Sigmoid colon (tissue), 7 donors: ENCODE results near the gene LAIR2. TPM values are rescaled to one million over a fixed set of nuclear protein-coding genes. Genes with fewer than 3 reads are reported as not detected.

Source experiments
- DNase-seq: peaks from one replicate; pipeline ENCODE4 v3.0.0-alpha.2; 2019
- H3K27ac ChIP-seq, 4 donors: fragments of 200-600 bp; sonication (generic); one replicate each; pipeline ENCODE4 v1.5.1; 2016 to 2019; ENCODE audit warnings: mild to moderate bottlenecking in 1 of 4
- H3K27me3 ChIP-seq, 3 donors: fragments of 200-600 bp; sonication (generic); one replicate each; pipeline ENCODE4 v1.5.1; 2019; ENCODE audit warnings: mild to moderate bottlenecking in 1 of 3
- H3K36me3 ChIP-seq, 4 donors: fragments of 200-600 bp; sonication (generic); one replicate each; pipeline ENCODE4 v1.5.1; 2016 to 2019
- H3K4me1 ChIP-seq, 4 donors: fragments of 200-600 bp; sonication (generic); one replicate each; pipeline ENCODE4 v1.5.1; 2017 to 2019
- H3K4me3 ChIP-seq, 4 donors: fragments of 200-600 bp; sonication (generic); one replicate each; pipeline ENCODE4 v1.5.1; 2017 to 2019; ENCODE audit warnings: mild to moderate bottlenecking in 2 of 4, moderate library complexity in 1 of 4
- H3K9me3 ChIP-seq, 4 donors: fragments of 200-600 bp in 3 of 4; sonication (generic) in 3 of 4; one replicate each; pipeline versions ENCODE4 v1.5.1 to v1.6.1; 2013 to 2019
- EP300 ChIP-seq, 4 donors: sonication (generic); formaldehyde crosslinking; IDR thresholded peaks; one replicate each; pipeline ENCODE4 v1.6.1; 2017; ENCODE audit warnings: antibody characterized with exemption in 4 of 4
- POLR2A ChIP-seq, 2 donors: fragments of 450-650 bp; IDR thresholded peaks; one replicate each; pipeline ENCODE4 v1.6.1; 2016; ENCODE audit warnings: antibody characterized with exemption in 2 of 2, mild to moderate bottlenecking in 2 of 2, moderate library complexity in 2 of 2
- POLR2AphosphoS5 ChIP-seq, 4 donors: sonication (generic); formaldehyde crosslinking; IDR thresholded peaks; one replicate each; pipeline ENCODE4 v1.6.1; 2017; ENCODE audit warnings: antibody characterized with exemption in 4 of 4
- WGBS, 2 donors: extraction: QIAGEN DNeasy Blood & Tissue Kit; methylation state at CpG; one replicate each; pipeline ENCODE4 v1.1.7; 2013; 5-methylcytosine and 5-hydroxymethylcytosine counted together
- intact Hi-C: fragments of 100-400 bp; cut with DNase I; formaldehyde crosslinking; loops from one replicate; pipeline ENCODE4 v1.15.1; 2023
- polyA plus RNA-seq, 3 donors: library from polyadenylated mRNA; stranded (reverse); fragments of 200-250 nt; gene quantifications; one replicate each; pipeline ENCODE4 v1.2.3, GENCODE V29; 2013
- total RNA-seq, 4 donors: library from RNA; depleted of rRNA; stranded (reverse); fragments of >200 nt; gene quantifications; one replicate each; pipeline ENCODE4 v1.1.0, GENCODE V29; 2016
- TF ChIP-seq, protein P1 (sequence below), 4 experiments: fragments of 450-650 bp in 3 of 4; fragments of 200-600 bp in 1 of 4; IDR thresholded peaks; one replicate each; pipeline ENCODE4 v1.5.1; 2016 to 2019; ENCODE audit warnings: antibody characterized with exemption in 4 of 4, mild to moderate bottlenecking in 3 of 4, moderate library complexity in 2 of 4
- donor health status: healthy with polysubstance abuse.
- donor health status: Bipolar disorder and iron deficiency.
- donor health status: healthy.

The LAIR2 gene
- total and polyA plus RNA-seq, 7 donors: 1.9 TPM; not detected in 6

DNA sequence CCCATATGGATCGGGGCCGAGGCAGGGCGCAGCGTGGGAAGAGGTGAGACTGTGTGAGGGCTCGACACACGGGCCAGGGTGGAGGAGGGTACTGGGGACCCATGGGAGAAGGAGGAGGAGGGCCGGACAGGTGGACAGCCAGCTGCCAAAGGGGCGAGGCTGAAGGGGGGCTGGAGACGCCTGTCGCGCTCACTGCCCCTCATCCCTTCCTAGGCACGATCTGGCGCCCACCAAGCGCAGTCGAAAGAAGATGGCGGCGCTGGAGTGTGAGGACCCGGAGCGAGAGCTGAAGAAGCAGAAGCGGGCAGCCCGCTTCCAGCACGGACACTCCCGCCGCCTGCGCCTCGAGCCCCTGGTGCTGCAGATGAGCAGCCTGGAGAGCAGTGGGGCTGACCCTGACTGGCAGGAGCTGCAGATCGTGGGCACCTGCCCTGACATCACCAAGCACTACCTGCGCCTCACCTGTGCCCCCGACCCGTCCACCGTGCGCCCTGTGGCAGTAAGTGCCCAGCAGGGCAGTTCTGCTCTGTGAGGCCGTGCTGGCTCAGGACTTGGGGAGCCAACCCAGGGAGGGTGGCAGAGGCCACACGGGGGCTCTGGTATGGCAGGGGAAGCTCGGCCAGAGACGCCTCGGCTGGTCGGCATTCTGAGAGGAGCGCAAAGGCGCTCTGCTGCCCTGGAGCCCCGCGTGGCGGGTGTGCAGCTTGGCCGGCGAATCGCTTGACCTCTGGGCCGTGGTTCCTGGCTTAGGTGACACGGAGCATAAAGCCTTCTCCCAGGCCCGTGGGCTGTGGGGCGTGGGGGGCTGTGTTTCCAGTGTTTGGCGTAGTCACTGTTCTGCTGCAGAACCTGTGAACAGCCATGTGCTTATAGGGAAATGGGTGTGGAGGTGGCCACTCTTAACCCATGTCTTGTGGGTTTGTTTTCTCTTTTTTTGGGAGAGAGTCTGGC, 45.9 kb upstream of the LAIR2 start:
- no peak overlapping the region for H3K27ac ChIP-seq
- no peaks in the 10 kb centered on the region for H3K9me3 ChIP-seq
- peaks cover 81 to 100% (median 98%) of the 10 kb centered on the region in 4 donors for H3K36me3 ChIP-seq
- intact Hi-C loops: no loop called here
- H3K4me3 ChIP-seq: no peak overlapping the region
- TF ChIP-seq EP300 (IDR thresholded peaks at IDR 0.05) (no peak), POLR2A (IDR thresholded peaks at IDR 0.05) (no peak), POLR2AphosphoS5 (IDR thresholded peaks at IDR 0.05) (no peak)
- TF ChIP-seq, protein P1, sequence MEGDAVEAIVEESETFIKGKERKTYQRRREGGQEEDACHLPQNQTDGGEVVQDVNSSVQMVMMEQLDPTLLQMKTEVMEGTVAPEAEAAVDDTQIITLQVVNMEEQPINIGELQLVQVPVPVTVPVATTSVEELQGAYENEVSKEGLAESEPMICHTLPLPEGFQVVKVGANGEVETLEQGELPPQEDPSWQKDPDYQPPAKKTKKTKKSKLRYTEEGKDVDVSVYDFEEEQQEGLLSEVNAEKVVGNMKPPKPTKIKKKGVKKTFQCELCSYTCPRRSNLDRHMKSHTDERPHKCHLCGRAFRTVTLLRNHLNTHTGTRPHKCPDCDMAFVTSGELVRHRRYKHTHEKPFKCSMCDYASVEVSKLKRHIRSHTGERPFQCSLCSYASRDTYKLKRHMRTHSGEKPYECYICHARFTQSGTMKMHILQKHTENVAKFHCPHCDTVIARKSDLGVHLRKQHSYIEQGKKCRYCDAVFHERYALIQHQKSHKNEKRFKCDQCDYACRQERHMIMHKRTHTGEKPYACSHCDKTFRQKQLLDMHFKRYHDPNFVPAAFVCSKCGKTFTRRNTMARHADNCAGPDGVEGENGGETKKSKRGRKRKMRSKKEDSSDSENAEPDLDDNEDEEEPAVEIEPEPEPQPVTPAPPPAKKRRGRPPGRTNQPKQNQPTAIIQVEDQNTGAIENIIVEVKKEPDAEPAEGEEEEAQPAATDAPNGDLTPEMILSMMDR (IDR thresholded peaks at IDR 0.05): no peak
- H3K27me3 ChIP-seq: no peaks in the 10 kb centered on the region
- peaks cover 0 to 27% (median 17%) of the 10 kb centered on the region in 4 donors for H3K4me1 ChIP-seq
- WGBS, 2 donors: 93 to 94% methylated on average over 51 of the region's 51 CpGs
- DNase-seq: no peak

DNA sequence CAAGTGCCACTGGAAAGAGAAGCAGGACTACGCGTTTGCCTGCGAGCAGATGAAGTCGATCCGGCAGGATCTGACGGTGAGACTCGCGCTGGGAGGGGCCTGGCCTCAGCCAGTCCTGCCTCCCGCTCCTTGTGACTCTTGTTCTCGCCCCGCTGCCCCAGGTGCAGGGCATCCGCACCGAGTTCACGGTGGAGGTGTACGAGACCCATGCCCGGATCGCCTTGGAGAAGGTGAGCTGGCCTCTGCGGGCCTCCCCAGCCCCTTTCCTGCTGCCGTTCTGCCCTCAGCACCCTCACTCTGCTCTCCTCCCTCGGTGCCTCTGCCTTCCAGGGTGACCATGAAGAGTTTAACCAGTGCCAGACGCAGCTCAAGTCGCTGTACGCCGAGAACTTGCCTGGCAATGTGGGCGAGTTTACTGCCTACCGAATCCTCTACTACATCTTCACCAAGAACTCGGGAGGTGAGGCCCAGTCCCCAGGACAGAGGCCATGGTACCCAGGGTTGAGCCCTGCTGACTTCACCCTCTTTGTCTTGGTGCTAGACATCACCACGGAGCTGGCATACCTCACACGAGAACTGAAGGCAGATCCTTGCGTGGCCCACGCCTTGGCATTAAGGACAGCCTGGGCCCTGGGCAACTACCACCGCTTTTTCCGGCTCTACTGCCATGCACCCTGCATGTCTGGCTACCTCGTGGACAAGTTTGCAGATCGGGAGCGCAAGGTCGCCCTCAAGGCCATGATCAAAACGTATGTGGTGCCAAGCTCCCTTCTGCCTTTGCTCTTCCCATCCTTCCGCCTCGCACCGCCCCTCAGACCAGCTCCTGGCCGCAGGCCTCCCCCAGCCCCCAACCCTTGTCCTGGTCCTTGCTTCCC, 44.6 kb upstream of the LAIR2 start:
- Histone ChIP-seq H3K27ac (no peak overlapping the region), H3K27me3 (no peaks in the 10 kb centered on the region), H3K36me3 (peaks cover 70 to 94% (median 87%) of the 10 kb centered on the region in 4 donors), H3K9me3 (no peaks in the 10 kb centered on the region), H3K4me1 (peaks cover 0 to 31% (median 21%) of the 10 kb centered on the region in 4 donors), H3K4me3 (no peak overlapping the region)
- TF ChIP-seq POLR2A (IDR thresholded peaks at IDR 0.05) (no peak), POLR2AphosphoS5 (IDR thresholded peaks at IDR 0.05) (no peak), EP300 (IDR thresholded peaks at IDR 0.05) (no peak)
- TF ChIP-seq, protein P1 (IDR thresholded peaks at IDR 0.05): no peak
- intact Hi-C loops: no loop called here
- 93 to 95% methylated on average over 42 of the region's 42 CpGs for WGBS, 2 donors
- DNase-seq: peak; percentile 29

DNA sequence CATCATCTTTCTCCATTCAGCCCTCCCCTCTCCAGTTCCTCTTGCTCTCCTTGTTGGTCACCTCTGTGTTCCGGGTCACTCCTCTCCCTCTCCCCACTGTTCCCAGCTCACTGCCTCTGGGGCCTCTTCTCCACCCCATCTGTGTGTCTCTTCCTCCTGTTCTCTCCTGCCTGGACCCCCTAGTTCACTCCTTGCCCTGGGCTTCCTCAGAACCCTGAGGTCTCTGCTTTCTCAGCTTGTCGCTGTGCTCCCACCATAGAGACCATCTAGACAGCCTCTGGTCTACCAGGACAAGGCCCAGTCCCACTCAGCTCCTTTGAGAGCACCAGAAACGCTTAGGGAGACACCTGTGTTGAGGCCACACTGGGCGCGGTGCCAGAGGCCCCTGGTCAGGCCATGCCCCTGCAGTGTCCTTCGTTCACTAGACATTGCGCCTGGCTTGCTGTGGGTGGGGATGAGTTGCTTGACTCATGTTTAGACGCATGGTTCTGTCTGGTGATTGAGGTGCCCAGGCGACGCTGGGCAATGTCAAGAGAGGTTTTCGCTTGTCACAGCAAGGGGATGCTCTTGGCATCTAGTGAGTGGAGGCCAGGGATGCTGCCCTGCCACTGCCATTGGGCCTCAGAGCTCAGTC, 43.9 kb upstream of the LAIR2 start:
- Histone ChIP-seq H3K36me3 (peaks cover 62 to 86% (median 79%) of the 10 kb centered on the region in 4 donors), H3K4me1 (peaks cover 0 to 36% (median 26%) of the 10 kb centered on the region in 4 donors), H3K27me3 (no peaks in the 10 kb centered on the region), H3K27ac (no peak overlapping the region), H3K4me3 (no peak overlapping the region), H3K9me3 (no peaks in the 10 kb centered on the region)
- no peak for DNase-seq
- intact Hi-C loops: no loop called here
- 90 to 92% methylated on average over 11 of the region's 11 CpGs for WGBS, 2 donors
- TF ChIP-seq POLR2AphosphoS5 (IDR thresholded peaks at IDR 0.05) (no peak), POLR2A (IDR thresholded peaks at IDR 0.05) (no peak)

DNA sequence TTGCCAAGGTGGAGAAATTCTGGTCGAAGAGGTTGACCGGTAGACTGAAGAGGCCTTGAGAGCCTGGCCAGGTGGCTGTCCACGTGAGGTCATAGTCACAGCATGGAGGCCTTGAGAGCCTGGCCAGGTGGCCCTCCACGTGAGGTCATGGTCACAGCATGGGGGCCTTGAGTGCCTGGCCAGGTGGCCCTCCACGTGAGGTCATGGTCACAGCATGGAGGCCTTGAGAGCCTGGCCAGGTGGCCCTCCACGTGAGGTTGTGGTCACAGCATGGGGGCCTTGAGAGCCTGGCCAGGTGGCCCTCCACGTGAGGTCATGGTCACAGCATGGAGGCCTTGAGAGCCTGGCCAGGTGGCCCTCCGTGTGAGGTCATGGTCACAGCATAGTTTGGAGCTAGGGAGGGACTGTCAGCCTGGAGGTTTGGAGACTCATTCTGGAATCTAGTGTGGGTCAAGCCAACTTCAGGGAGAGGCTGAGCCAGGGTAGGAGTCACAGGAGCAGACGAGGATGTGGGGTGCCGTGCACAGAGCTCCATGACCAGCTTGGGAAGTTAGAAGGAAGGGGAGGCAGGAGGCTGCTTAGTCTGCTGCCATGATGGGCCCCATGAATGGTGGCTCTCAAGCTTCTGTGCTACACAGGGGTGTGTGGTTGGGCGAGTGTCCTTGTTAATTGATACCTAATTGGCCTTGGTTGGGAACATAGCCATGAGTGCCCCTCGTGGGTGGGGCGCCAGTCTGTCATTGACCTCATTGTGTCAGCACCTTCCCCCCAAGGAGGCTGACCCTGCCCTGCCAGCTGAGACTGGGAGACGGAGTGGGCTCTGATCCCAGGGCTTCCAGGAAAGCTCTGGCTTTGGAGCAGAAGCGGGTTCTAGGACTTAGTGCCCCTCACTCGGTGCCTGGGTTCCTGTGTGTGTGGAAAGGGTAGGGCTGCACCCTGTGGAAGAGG, 43.1 kb upstream of the LAIR2 start:
- Histone ChIP-seq H3K36me3 (peaks cover 54 to 79% (median 71%) of the 10 kb centered on the region in 4 donors), H3K9me3 (no peaks in the 10 kb centered on the region), H3K4me3 (no peak overlapping the region), H3K27ac (no peak overlapping the region), H3K27me3 (no peaks in the 10 kb centered on the region), H3K4me1 (peaks cover 0 to 43% (median 34%) of the 10 kb centered on the region in 4 donors)
- no peak for DNase-seq
- TF ChIP-seq, protein P1 (IDR thresholded peaks at IDR 0.05): no peak
- no peak for TF ChIP-seq POLR2A (IDR thresholded peaks at IDR 0.05)
- no peak for TF ChIP-seq EP300 (IDR thresholded peaks at IDR 0.05)
- no peak for TF ChIP-seq POLR2AphosphoS5 (IDR thresholded peaks at IDR 0.05)
- 73 to 82% methylated on average over 16 of the region's 16 CpGs for WGBS, 2 donors
- intact Hi-C loops: loop anchor here (5.0 to 10.0 kb wide), 3 partner anchors 255 to 655 kb away; partner anchors contain the start of genes MYADM, PPP1R12C and RPS9
